ENCODE results near the gene PLAC1.

GRCh38 chrX:134642386-134642785 lies 15.9 kb downstream of the PLAC1 start:
- TF ChIP-seq CTCF (conservative IDR thresholded peaks at IDR 0.05; ENCODE audit: low read depth, low read length) (no peak), EZH2phosphoT487 (IDR thresholded peaks at IDR 0.05; ENCODE audit: borderline replicate concordance, low read length) (no peak), EZH2 (IDR thresholded peaks at IDR 0.05; ENCODE audit: low read length, unreplicated experiment) (no peak)
